Epidermal melanocyte (primary cell): ENCODE results near the gene GSTM3.
A peak's percentile ranks its signal among the peaks of the same experiment; 100 is the strongest.
"Not testable (repeated sequence)": the region's sequence is repeated elsewhere in the genome, so short reads cannot be mapped to it uniquely, and the experiment has no call there.

Experiments
- DNase-seq: peaks from one replicate; pipeline ENCODE4 v3.0.0; 2011; ENCODE audit warnings: low spot score; ENCODE audit not compliant: insufficient read length

GSTM3 gene

DNA sequence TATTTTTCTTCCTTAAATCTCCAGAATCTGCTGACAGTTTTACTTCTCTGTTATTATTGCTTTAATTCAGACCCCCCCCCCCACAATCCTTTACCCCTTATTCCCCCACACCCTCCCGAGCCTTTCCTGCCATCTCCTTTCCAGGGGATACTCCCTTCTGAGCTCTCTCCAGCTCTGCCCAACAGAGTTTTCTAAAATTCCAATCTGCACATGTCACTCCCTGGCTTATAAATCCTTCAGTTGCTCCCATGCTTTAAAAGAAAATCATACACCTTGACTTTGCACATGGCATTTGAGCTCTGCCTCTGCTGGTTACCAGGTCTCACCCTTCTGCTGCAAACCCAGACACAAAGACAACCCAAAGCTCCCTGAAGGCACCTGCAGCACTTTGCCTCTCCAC is 34.6 kb upstream of the GSTM3 start:
- no peak for DNase-seq

DNA sequence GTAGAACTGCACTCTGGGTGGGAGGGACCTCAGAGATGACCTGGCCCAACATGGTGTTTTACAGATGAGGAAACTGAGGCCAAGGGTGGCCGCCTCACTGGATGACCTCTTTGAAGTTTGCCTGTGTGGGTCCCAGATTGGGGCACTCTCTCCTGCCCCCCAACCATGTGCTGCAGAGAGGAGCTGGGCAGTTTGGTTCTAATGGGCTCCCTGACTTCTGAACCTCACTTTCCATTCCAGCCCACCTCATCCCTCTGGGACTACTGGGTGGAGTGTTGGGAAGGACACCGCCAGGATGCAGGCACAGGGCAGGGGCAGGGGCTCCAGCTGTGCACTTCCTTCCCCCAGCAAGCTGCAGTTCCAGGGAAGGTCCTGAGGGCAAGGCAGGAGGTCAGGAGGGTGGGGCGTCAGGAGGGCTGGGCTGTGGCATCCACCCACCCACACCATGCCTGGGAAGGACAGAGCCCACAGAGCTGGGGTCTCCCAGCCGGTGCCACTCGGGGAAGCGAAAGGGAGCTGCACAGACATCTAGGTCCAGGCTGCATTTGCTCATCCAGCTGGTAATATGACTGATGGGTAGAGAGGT is 33.2 kb upstream of the GSTM3 start:
- DNase-seq: no peak

DNA sequence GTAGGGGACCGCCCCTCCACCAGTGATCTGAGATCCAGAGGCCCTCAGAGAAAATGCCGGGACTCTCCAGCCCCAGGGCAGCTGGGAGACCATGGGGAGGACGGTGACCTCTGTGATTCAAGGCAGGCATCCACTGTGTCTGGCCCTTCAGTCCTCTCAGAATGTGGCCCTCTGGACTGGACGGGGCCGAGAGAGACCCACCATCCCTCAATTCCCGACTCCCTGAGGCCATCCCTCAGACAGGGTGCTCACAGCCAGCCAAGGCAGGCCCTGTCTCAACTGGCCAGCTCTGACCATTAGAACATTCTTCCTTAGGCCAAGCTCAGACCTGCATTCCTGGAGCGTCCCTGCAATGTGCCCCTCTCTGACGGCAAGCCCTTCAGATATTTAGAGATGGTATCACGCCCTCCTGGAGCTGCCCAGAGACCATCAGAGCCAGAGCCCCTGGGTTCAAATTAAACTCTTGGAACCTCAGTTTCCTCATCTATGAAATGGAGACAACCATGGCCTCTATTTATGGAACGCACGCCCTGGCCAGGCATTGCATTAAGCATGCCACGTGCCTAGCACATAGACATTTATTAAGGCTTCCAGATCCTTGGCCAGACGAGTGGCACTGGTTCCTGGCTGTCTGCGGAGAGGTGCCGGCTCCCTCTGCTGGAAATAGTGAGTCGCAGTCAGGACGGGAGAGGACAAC is 32.5 kb upstream of the GSTM3 start:
- peak; percentile 82 for DNase-seq

DNA sequence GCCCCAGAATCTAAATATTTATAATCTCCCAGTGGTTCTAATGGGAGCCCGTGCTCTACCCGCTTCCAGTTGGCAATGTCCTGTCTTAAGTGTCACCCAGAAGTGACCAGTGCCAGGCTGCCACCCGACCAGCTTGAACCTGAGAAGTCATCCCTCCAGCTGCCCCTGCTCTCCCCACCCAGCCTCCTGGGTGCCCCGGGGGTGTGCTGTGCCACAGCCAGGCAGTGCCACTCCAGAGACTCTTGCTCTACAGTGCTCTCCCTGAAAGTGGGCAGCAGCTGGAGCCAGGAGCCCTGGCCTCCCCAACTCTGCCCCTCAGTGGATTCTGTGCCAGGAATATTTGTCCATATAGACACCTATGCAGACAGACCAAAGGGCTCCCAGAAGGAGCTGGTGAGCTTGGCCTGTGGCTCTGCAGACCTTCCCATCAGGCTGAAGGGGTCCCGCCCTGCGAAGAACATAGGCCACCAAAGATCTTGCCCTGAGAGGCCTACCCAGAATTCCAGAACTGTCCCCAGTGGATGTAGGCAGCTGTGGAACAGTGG is 31.9 kb upstream of the GSTM3 start:
- no peak for DNase-seq

DNA sequence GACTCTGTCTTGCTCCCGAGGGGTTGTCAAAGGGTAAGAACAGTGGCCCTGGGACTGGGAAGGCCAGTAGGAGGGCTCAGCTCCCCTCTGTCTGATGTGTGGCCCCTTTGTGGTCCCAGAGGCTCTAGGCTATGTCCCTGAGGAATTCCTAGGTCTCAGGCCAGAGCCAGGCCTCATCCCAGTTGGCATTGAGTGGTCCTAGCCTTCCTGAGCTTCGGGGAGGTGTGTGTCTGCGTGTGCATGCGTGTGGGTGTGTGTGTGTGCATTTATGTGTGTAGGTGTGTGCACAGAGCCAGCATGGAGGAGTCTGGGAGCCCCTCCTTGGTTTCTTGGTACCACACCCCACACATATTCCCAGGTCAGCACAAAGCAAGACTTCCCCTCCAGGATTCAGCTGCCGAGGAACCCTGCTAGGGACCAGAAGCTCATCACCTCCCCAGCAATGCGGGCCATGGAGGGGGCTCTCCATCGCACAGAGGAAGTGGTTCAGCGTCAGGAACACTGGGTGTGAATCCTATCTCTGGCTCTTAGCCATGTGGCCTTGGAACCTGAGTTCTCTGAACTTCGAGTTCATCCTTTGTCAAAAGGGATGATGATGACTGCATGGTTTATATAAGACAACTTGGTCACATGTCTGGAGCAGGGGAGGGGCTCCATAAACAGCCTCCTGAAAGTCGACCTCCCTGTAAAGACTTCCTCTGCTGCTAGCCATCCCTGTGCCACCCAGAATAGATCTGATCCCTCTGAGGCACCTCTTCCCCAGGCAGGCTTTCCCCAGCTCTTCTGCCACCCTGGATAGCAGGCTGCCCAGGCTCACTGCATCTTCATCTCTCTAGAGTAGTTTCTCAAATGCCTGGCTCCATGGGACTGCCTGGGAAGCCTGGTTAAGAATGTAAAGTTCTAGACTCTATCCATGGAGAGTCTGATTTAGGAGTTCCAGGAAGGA is 31.1 kb upstream of the GSTM3 start:
- DNase-seq: no peak

DNA sequence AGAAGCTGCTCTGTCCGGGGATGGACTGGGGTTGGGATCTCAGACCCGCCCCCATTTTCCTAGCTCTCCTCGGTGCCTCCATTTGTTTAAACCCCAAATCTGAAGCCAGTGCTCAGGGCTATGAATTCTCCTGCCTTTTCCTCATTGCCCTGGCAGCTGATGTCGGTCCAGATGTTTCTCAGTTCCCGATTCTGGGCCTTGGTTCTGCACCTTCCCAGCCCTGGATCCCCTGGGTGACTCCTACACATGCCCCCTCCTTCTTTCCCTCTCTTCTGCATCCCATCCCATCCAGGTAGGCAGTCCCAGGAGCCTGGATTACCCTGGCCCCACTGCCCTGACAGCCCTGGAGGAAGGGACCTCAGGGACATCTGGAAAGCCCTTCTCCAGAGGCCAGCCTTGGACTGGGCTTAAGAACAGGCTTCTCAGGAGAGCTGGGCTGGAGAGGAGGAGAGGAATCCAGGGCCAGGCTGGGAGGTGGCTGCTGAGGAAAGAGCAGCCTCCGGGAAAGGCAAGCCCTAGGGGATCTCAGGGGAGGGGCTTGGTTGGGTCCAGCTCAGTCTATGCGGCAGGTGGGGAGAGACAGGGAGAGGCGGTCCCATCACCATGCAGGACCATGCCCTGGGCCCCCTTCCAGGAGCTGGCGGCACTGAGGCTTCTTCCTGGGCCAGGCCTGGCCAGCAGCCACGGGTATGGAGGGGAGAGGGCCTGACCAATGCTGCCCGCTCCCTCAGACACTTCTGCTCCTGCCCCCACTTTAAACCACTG is 29.7 kb upstream of the GSTM3 start:
- DNase-seq: no peak

DNA sequence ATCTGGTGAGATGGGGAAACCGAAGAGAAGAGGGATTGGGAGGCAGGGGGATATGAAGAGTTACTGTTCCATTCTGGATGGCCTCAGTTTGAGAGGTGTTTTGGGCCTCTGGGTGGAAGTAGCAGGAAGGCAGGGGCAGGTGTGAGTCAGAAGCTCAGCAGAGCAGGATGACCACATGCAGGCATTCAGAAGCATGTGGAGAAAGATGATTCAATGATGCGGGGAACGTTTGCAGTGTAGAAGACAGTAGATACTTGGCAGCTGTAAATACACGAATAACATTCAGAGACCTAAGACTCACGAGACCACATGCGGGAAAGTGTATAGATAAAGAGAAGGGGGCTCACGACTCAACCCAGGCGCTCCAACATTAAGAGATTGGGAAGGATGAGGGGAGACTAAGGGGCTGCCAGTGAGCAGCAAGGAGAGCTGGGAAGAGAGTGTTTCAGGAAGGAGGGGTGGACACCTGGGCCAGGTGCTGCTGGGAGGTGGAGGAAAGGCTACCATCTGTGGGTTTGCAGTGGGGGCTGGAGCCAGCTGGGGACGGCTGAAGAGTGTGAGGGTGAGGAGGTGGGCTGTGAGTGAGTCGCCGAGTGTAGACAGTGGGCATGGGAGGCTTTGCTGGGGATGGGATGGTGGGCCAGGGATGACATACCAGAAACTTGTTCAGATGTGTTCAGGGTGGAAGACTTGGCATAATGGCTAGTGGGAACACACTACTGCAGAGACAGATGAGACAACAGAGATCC is 28.7 kb upstream of the GSTM3 start:
- DNase-seq: no peak

DNA sequence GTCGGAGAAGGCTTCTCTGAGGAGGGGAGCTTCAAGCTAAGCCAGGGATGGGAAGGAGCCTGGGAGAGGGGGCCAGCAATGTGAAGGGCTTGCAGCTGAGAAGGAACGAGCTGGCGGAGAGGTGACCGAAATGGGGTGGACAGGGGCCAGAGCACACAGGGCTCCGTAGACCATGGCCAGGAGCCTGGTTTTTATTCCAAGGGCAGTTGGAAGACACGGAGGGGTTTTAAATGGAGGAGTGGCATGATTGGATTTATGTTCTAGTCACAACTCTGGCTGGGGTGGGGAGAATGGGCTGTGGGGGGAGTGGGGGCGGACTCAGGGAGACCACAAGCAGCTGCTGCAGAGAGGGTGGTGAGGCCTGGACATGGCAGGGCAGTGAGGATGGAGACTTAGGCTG is 28.0 kb upstream of the GSTM3 start:
- DNase-seq: no peak

DNA sequence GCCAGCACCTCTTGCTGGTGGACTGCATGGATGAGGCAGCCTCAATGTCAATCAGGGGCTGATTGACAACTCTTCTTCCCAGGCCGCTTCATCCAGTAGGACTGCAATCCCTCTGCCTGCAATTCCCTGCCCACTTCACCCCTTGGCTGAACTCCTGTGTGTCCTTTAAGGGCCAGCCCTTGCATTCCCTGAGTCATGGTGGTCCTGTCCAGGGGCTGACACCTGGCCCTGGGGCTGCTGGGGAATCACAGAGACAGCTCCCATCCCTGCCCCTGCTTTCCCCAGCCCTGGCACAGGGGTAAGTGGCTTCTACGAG is 27.5 kb upstream of the GSTM3 start:
- no peak for DNase-seq

DNA sequence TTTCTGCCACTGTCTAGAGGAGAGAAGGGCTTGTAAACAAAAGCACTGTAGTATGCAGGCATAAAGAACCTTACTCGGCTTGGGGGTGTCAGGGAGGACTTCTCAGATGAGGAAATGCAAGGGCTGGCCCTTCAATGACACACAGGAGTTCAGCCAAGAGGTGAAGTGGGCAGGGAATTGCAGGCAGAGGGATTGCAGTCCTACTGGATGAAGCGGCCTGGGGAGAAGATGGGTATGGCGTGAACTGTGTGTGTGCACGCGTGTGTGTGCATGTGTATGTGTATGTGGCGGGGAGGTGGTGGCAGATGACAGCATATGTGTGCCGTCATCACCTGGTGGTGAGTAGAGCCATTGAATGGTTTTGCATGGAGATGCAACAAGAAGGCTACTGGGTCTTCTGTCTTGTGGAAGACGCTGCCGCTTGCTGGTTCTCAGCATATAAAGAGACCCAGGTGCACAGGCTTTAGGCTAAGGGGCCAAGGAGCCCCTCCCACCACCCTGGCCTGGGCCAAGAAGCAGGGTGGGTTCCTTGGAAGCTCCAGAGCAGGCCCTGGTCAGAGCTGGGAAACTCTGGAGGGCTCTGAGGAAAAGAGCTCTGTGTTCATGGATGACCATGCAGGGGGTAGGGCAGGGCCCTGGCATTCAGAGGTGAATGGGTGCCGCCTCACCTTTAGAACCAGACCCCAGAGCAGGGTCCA is 26.9 kb upstream of the GSTM3 start:
- no peak for DNase-seq

DNA sequence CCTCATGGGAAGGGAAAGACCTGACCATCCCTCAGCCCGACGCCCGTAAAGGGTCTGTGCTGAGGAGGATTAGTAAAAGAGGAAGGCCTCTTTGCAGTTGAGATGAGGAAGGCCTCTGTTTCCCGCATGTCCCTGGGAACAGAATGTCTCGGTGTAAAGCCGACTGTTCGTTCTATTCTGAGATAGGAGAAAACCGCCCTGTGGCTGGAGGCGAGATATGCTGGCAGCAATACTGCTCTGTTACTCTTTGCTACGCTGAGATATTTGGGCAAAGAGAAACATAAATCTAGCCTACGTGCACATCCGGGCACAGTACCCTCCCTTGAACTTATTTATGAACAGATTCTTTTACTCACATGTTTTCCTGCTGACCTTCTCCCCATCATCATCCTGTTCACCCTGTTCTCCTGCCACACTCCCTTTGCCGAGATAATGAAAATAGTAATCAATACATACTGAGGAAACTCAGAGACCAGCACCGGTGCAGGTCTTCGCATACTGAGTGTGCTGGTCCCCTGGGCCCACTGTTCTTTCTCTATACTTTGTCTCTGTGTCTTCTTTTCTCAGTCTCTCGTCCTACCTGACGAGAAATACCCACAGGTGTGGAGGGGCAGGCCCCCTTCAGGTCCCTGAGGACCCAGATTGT is 26.3 kb upstream of the GSTM3 start:
- not testable (repeated sequence) for DNase-seq

DNA sequence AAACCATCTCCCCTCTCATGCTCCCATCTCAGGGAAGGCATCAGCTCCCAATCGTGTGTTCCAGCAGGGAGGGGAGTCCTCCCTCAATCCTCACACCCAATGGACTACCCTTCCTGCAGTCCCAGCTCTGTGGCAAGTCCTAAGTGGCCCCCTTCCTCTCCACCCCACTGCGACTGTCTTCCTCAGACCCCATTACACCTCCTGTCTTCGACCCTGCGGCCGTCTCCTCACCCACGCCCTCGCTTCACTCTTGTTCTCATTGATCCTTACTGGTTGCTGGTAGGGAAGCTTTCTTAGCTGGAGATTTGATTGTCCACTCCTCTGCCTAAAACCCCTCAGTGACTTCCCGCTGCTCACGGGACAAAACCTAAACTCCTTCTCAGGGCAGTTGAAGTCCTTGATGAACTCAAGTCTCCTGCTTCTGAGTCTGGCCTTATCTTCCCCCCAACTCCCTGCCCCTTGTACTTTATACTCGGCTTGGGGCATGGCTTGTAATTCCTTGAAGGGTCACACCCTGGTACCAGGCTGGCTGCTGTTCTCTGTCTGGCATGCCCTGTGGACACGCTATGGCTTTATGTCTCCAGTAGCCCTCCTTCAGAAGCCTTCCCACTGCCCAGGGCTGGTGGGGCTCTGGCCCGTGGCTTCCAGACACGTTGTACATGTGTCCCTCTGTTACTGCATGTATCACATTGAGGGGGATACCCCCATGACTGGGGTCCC is 25.2 kb upstream of the GSTM3 start:
- no peak for DNase-seq

DNA sequence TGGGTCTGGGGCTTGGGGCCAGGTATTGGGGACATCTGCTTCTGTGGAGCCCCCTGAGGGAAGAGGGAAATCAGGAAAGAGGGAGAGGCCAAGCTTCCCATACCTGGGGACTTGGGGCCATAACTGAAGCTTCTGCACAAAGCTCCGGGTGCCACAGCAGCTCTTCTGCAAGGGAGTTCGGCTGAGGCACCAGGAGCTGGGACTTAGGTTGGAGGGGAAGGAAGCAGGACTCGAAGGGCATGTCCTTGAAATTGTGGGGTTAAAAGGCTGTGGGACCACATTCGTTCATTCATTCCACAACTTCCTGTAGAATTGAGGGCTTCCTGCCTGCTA is 24.6 kb upstream of the GSTM3 start:
- DNase-seq: no peak

DNA sequence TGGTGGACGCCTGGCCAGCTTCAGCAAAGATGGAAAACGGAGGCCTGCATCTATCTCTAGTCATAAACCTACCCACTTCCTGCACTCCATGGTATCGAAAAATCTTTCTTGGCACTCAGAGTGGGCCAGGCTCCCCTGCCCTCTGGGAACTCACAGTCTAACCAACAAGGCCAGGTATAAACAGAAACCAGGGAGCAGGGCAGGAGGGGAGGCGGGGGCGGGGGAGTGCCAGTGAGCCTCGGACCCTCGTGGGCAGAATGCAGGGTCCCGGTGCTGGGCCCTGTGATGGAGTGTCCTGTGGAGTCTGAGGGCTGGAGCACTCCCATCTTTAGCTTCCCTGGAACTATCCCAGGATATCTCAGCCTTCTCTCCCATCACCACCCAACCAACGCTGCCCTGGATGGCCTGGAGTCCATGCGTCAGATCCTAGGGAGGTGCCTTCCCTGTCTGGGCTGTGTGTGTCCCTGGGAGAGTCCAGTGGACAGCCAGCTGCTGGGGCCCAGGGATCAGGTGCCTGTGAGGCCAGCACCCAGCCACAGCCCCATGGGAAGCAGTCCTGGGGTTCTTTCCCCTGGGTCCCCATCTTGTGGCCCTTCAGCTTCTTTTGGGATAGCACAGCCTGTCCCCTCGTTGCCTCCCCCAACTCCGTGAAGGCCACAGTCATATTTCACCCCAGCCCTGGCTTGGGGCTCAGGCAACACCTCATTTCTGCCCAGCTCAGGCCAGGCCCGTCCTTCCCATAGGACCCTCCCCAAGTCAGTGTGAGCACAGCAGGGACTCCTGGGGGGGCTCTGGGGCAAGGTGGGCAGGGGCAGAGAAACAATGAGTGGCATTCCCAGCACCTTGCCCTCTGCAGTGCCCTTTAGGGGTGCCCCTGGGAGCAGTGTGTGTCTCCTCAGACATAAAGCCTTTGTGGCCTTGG is 24.0 kb upstream of the GSTM3 start:
- no peak for DNase-seq

DNA sequence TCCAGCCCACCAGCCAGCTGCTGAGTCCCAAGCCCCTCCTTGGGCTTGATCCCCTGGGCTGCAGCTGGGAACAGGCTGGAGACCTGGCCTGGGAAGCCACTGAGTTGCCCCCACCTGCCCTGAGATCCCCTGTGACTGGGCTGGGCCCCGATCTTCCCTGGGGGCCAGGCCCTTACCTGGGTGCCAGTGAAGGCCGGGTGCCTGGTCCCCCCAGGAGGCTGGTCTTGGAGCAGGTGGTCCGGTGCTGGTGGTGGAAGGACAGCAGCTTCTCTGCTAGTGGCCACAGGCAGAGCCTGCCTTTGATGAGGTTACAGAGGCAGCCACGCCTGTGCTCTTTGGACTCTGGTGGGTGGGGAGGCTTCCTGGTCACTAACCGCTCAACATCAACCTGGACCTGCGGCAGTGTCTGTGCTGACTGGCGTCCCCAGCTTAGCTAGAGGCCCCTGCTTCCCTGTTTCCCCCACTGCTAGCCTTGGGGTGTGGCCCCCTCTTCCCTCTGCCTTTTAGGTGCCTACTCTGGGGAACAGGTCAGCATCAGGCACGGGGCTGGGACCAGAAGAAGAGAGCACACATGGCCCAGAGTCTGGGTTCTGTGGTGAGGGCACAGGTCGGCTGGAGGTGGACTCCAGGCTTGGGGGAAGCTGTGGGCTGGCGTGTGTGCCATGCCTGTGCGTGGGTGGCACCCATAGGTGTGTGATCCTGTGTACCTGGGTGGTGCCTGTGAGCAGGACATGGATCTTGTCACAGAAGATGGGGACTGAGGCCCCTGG is 23.0 kb upstream of the GSTM3 start, which contains the start of gene EPS8L3:
TSS of gene EPS8L3 (minus strand) at position 278 of the 770 bp plus-strand sequence. CDS start 2,174 bp downstream, outside the sequence.
- no peak for DNase-seq

DNA sequence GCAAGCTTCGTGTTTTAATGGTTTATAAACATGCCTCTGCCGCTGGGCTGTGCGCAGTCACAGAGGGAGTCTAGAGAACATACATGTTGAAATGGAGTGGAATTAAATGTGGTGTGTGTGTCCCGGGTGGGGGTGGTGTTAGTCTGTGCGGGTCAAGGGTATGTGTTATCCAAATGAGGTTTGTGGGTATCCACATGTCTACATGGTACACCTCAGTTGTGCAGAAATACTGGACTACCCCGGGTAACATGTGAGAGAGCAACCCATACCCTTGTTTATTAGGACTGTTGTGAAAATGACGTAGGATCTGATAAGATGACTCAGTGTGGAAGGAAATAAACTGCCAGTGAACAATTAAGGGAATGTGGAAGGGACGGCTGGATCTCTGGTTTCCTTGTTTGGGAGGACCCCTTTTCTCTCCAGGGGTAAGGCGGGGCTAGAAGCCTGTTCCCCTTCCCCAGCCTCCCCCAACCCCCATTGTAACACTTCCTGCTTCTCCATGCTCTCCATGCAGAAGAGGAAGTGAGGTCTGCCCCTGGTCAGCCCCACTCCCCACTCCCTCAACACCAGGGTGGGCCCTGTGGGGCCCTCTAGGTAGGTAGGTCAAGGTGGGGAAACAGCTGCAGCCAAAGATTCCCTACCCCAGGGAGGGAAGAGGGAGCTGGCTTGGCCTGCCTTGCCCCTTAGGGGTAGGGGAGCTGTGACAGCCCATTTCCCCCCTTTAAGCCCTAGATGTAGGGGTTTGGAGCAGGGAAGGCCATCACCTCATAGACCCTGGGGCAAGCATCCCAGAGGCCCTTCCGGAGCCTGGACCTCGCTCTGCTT is 22.2 kb upstream of the GSTM3 start:
- DNase-seq: no peak
